Memory B cell (primary cell): Measurements from ENCODE around the gene TNFSF8.
A peak's percentile ranks its signal among the peaks of the same experiment; 100 is the strongest.

Experiments
- ATAC-seq: fragments of 150-1000 bp; cut with Tn5 transposase; 2 replicates; pipeline ENCODE4 v1.10.0; 2021; ENCODE audit warnings: low read depth, mild to moderate bottlenecking, moderate library complexity
- DNase-seq, 2 donors: peaks; one replicate each; pipeline ENCODE4 v3.0.0; 2022; ENCODE audit warnings: low spot score in 2 of 2
- H3K27ac Mint-ChIP-seq: one replicate; pipeline ENCODE4 v1.8.0; 2022; ENCODE audit warnings: mild to moderate bottlenecking, moderate library complexity, mixed read lengths
- H3K27me3 Mint-ChIP-seq: one replicate; pipeline ENCODE4 v1.8.0; 2022; ENCODE audit warnings: mixed read lengths
- H3K36me3 Mint-ChIP-seq: one replicate; pipeline ENCODE4 v1.8.0; 2022; ENCODE audit warnings: mild to moderate bottlenecking, mixed read lengths
- H3K4me1 Mint-ChIP-seq: one replicate; pipeline ENCODE4 v1.8.0; 2022; ENCODE audit warnings: mixed read lengths
- H3K4me3 Mint-ChIP-seq: one replicate; pipeline ENCODE4 v1.8.0; 2022; ENCODE audit warnings: mild to moderate bottlenecking, moderate library complexity, mixed read lengths
- H3K9me3 Mint-ChIP-seq: one replicate; pipeline ENCODE4 v1.8.0; 2022; ENCODE audit warnings: mixed read lengths

TNFSF8 gene, protein sequence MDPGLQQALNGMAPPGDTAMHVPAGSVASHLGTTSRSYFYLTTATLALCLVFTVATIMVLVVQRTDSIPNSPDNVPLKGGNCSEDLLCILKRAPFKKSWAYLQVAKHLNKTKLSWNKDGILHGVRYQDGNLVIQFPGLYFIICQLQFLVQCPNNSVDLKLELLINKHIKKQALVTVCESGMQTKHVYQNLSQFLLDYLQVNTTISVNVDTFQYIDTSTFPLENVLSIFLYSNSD

DNA sequence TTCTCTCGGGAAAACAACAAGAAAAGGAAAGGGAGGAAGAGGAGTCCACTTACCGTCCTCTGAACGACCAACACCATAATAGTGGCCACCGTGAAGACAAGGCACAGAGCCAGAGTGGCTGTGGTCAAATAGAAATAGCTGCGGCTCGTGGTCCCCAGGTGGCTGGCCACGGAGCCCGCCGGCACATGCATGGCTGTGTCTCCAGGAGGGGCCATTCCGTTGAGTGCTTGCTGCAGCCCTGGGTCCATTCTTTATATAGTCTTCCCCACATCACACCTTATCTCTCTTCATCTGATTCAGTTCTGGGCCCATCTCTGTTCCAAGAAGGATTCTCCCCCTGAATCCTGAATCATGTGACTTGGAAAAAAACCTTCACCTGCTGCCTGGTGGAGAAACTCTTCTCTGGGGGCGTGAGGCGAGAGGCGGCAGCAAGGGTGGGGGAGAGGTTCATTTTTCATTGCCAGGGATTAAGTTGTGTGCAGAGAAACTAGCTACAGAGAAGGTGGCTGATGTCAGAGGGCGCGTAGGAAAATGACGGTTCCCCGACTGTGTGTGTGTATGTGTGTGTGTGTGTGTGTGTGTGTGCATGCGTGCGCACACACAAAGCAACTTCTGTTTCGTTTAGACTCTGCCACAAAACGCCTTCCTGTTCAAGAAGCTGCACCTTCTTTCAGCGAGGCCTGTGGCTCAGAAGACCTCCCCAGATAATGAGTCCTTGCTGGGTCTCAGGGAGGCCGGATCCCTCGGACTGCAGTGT, at the start of gene TNFSF8:
Gene TNFSF8, minus strand, starts transcription at position 536 of the 757 bp plus-strand sequence. Its CDS starts 288 bp downstream, at position 248.
- Mint-ChIP-seq H3K9me3 (no peaks in the 10 kb centered on the region), H3K4me3 (peak within 1 kb of the TSS; percentile 84), H3K4me1 (peaks cover 35% of the 10 kb centered on the region), H3K27ac (peak within 1 kb of the TSS; percentile 79), H3K27me3 (peaks cover 10% of the 10 kb centered on the region), H3K36me3 (no peaks in the 10 kb centered on the region)
- DNase-seq (peak; percentile 30 to 47), ATAC-seq (peak; percentile 67)

- H3K27me3 Mint-ChIP-seq, result peaks cover 1% of the 10 kb centered on the region
- H3K4me1 Mint-ChIP-seq, result no peaks in the 10 kb centered on the region
- no peaks in the 10 kb centered on the region for H3K36me3 Mint-ChIP-seq
- H3K9me3 Mint-ChIP-seq, result no peaks in the 10 kb centered on the region
- DNase-seq (no peak), ATAC-seq (no peak)
- no peak overlapping the region for H3K4me3 Mint-ChIP-seq
- no peak overlapping the region for H3K27ac Mint-ChIP-seq
Measured at GRCh38 chr9:114973216-114973615, 42.8 kb upstream of the TNFSF8 start.

GRCh38 chr9:114972510-114973136, 42.2 kb upstream of the TNFSF8 start:
- no peaks in the 10 kb centered on the region for H3K4me1 Mint-ChIP-seq
- no peak for ATAC-seq
- no peak for DNase-seq
- peaks cover 2% of the 10 kb centered on the region for H3K27me3 Mint-ChIP-seq
- H3K9me3 Mint-ChIP-seq, result no peaks in the 10 kb centered on the region
- no peaks in the 10 kb centered on the region for H3K36me3 Mint-ChIP-seq
- H3K4me3 Mint-ChIP-seq, result no peak overlapping the region
- no peak overlapping the region for H3K27ac Mint-ChIP-seq

DNA sequence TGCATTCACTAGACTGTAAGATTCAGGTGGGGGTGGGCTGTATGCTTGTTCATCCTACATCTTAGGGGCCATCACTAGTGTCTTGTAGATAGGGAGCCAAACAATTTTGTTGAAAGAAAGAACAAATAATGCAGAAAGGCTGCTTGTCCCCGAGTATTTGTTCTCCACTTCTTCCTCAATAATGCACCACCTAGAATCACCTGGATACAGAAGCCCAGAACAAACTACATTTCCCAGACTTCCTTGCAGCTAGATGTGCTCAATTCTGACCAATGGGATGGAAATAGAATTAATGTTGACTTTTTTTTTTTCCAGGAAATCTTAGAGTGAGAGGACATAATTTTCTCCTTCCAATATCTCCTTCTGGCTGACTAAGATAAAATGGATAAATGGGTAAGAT, 38.9 kb upstream of the TNFSF8 start:
- H3K36me3 Mint-ChIP-seq, result no peaks in the 10 kb centered on the region
- H3K4me1 Mint-ChIP-seq, result no peaks in the 10 kb centered on the region
- ATAC-seq, result no peak
- no peak overlapping the region for H3K4me3 Mint-ChIP-seq
- H3K27me3 Mint-ChIP-seq, result peaks cover 2% of the 10 kb centered on the region
- peaks cover 1% of the 10 kb centered on the region for H3K9me3 Mint-ChIP-seq
- no peak for DNase-seq
- no peak overlapping the region for H3K27ac Mint-ChIP-seq

- Mint-ChIP-seq H3K27ac (no peak overlapping the region), H3K4me3 (no peak overlapping the region), H3K36me3 (peaks cover 2% of the 10 kb centered on the region), H3K9me3 (peaks cover 1% of the 10 kb centered on the region), H3K27me3 (peaks cover 2% of the 10 kb centered on the region), H3K4me1 (no peaks in the 10 kb centered on the region)
- ATAC-seq, result no peak
- no peak for DNase-seq
Measured at GRCh38 chr9:114968671-114969070, 38.3 kb upstream of the TNFSF8 start.

- no peak for DNase-seq
- H3K27ac Mint-ChIP-seq, result no peak overlapping the region
- no peak overlapping the region for H3K4me3 Mint-ChIP-seq
- peaks cover 8% of the 10 kb centered on the region for H3K36me3 Mint-ChIP-seq
- H3K27me3 Mint-ChIP-seq, result peaks cover 3% of the 10 kb centered on the region
- peaks cover 13% of the 10 kb centered on the region for H3K9me3 Mint-ChIP-seq
- no peak for ATAC-seq
- no peaks in the 10 kb centered on the region for H3K4me1 Mint-ChIP-seq
Measured at GRCh38 chr9:114965564-114965963, 35.2 kb upstream of the TNFSF8 start.

DNA sequence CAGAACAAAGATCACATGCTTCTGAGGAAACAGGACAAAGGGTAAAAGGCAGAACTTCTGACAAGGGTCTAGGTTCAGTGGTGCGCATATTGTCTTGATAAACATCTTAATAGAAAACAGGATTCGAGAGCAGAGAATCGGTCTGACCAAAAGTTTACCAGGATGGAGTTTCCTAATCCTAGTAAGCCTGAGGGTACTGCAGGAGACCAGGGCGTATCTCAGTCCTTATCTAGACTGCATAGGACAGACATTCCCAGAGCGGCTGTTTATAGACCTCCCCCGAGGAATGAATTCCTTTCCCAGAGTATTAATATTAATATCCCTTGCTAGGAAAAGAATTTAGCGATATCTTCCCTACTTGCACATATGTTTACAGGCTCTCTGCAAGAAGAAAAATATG, 32.4 kb upstream of the TNFSF8 start:
- Mint-ChIP-seq H3K9me3 (peaks cover 22% of the 10 kb centered on the region), H3K4me1 (no peaks in the 10 kb centered on the region), H3K27ac (no peak overlapping the region), H3K4me3 (no peak overlapping the region), H3K27me3 (peaks cover 7% of the 10 kb centered on the region), H3K36me3 (peaks cover 13% of the 10 kb centered on the region)
- no peak for ATAC-seq
- DNase-seq, result no peak

GRCh38 chr9:114960276-114960675, 29.9 kb upstream of the TNFSF8 start:
- H3K4me1 Mint-ChIP-seq, result peaks cover 5% of the 10 kb centered on the region
- H3K27ac Mint-ChIP-seq, result no peak overlapping the region
- H3K27me3 Mint-ChIP-seq, result peaks cover 12% of the 10 kb centered on the region
- H3K4me3 Mint-ChIP-seq, result no peak overlapping the region
- H3K9me3 Mint-ChIP-seq, result peaks cover 22% of the 10 kb centered on the region
- ATAC-seq (no peak), DNase-seq (no peak)
- peaks cover 13% of the 10 kb centered on the region for H3K36me3 Mint-ChIP-seq

DNA sequence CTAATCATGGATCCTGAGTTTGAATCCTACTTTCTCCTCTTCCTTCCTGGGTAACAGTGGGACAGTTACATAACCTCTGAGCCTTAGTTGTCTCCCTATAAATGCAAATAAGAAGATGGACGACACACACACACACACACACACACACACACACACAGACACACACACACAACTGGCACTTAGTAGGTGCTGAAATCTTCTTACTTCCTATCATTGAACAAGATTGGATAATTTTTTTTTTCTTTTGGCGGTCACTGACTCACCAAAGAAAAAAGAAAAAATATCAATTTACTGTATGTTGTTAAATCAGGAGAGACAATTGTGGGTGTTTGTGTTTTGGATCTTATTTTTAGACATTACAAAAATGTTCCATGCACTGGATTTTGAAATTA, 28.4 kb upstream of the TNFSF8 start:
- Mint-ChIP-seq H3K27me3 (peaks cover 14% of the 10 kb centered on the region), H3K36me3 (peaks cover 13% of the 10 kb centered on the region), H3K4me3 (no peak overlapping the region), H3K4me1 (peaks cover 7% of the 10 kb centered on the region), H3K27ac (no peak overlapping the region), H3K9me3 (peaks cover 22% of the 10 kb centered on the region)
- ATAC-seq, result no peak
- no peak for DNase-seq

DNA sequence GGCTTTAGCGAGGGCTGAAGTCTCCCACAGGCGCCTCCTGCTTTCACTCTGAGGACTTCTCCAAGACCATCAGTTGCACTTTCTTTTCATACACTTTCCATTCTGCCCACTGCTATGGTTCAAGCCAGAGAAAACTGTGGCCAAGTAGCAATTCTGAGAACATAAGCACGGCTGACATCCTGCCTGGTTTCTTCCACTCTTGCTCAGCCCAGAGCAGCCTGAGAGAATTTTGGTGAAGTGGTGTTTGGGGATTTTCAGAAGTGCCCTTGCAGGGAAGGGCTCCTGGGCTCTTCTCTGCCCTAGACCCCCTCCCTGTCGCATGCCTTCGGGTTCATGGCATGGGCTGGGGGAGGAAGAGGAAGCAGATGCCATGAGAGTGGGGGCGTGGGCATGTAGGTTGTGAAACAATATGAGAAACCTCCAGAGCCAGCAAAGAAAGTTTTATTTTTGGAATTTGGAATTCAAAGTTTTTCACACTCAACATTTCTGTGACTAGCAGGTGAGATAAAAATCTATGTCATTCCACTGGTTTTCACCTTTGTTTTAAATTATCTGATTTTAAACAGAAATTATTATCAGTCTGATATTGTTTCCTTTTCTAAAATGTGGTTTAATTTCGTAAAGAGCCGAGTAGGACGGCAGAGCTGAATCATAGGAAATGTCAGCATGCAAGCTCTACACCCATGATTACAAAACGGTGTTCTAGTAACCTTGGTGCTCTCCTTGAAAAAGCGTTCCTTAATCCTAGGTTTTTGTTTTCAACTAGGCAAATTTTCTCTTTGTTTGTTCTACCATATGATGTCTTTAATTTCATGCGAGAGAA, 27.8 kb upstream of the TNFSF8 start:
- Mint-ChIP-seq H3K4me1 (peaks cover 7% of the 10 kb centered on the region), H3K9me3 (peaks cover 22% of the 10 kb centered on the region), H3K4me3 (no peak overlapping the region), H3K36me3 (peaks cover 12% of the 10 kb centered on the region), H3K27me3 (peaks cover 17% of the 10 kb centered on the region), H3K27ac (no peak overlapping the region)
- no peak for DNase-seq
- no peak for ATAC-seq

DNA sequence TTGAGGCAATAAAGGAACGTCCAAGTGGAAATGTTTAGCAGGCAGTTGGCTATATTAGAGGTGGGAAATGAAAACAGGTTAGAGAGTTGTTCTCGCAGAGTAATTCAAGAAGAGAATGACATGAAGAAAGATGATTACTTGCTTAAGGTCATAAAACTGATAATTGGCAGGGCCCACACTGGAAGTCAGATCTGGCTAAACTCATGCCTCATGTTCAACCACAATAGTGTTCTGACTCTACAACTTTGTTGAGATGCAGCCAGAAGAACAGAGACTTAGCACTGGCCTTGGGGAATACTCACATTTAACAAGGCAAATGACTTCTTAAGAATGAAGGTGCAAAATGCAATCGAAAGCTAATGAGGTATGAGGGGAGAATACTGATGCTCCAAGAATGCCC, 27.2 kb upstream of the TNFSF8 start:
- no peak overlapping the region for H3K27ac Mint-ChIP-seq
- no peak for DNase-seq

DNA sequence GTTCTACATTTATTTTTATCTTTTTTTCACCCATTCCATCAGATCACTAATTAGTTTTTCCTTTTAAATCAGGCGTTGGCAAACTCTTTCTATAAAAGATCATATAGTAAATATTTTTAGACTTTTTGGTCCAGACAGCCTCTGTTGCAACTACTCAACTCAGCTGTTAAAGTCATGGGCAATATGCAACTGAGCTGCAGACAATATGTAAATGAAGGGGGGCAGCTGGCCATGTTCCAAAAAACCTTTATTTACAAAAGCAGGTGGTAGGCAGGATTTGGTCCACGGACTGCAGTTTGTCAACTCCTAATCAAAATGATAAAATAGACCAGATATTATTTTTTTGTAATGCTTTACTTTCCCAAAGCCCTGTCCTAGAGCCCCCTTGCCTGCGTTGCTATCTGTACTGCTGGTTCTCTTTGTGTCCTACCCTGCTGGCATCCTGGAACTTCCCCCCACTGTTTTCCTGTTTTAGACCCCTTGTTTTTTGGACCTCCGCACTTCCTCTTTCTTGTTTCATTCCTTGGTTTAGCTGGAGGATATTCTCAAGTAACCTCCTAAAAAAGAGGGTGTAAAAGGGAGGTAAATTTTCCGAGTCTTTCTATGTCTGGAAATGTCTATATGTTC, 24.7 kb upstream of the TNFSF8 start:
- peaks cover 5% of the 10 kb centered on the region for H3K36me3 Mint-ChIP-seq
- no peak overlapping the region for H3K27ac Mint-ChIP-seq
- H3K27me3 Mint-ChIP-seq, result peaks cover 17% of the 10 kb centered on the region
- no peak overlapping the region for H3K4me3 Mint-ChIP-seq
- H3K4me1 Mint-ChIP-seq, result peaks cover 7% of the 10 kb centered on the region
- H3K9me3 Mint-ChIP-seq, result peaks cover 10% of the 10 kb centered on the region
- ATAC-seq, result no peak
- DNase-seq, result no peak

More for the DNA sequence above, 27.2 kb upstream of the TNFSF8 start:
- H3K27me3 Mint-ChIP-seq, result peaks cover 17% of the 10 kb centered on the region
- ATAC-seq, result no peak
- H3K4me1 Mint-ChIP-seq, result peaks cover 7% of the 10 kb centered on the region
- H3K4me3 Mint-ChIP-seq, result no peak overlapping the region
- H3K9me3 Mint-ChIP-seq, result peaks cover 20% of the 10 kb centered on the region
- H3K36me3 Mint-ChIP-seq, result peaks cover 12% of the 10 kb centered on the region

- no peak overlapping the region for H3K27ac Mint-ChIP-seq
- ATAC-seq, result no peak
Measured at GRCh38 chr9:114953959-114954358, 23.6 kb upstream of the TNFSF8 start.

More at GRCh38 chr9:114953959-114954358, 23.6 kb upstream of the TNFSF8 start:
- Mint-ChIP-seq H3K36me3 (no peaks in the 10 kb centered on the region), H3K4me3 (no peak overlapping the region), H3K9me3 (peaks cover 4% of the 10 kb centered on the region), H3K4me1 (peaks cover 7% of the 10 kb centered on the region), H3K27me3 (peaks cover 12% of the 10 kb centered on the region)
- no peak for DNase-seq
